ENCODE data around the gene LHX1. TPM values are rescaled to one million over a fixed set of nuclear protein-coding genes. Genes with fewer than 3 reads are reported as not detected.

LHX1 gene
- total and polyA plus RNA-seq, 2 of the 8 experiments (the other 6 are each of a cell fraction or from before 2014, with no cell fraction given), result 0.26 to 0.93 TPM

DNA sequence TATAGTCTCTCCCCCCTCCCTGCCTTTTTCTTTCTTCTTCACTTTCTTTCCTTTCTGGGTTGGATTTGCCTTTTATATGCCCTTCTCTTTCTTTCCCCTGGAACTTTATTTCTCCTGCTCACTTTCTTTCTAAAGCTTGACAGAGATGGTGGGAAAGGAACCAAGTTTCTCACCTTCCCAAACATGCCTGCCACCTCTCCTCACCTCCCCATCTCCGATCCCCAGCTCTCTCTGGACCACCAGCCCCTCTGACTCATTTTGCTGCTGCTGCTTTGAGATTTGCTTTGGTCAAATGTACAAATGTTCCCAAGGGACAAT, 6.7 kb upstream of the LHX1 start (continued):
- TF ChIP-seq SP2 (IDR thresholded peaks at IDR 0.05; ENCODE audit: low read length) (no peak), ATF3 (IDR thresholded peaks at IDR 0.05; ENCODE audit: insufficient read depth, low read depth, low read length) (no peak), CHD1 (IDR thresholded peaks at IDR 0.05; ENCODE audit: low read depth, low read length) (no peak), TAF1 (IDR thresholded peaks at IDR 0.05; ENCODE audit: low read depth, low read length) (no peak)

Measured in H1 (cell line).